Measurements from ENCODE around the gene PDK3.

PDK3 gene

GRCh38 chrX:24464836-24465531 is at the start of gene PDK3:
Gene PDK3 (plus strand): TSS chrX:24465286. CDS start chrX:24465456, 170 bp downstream.
- peak; percentile 57 for DNase-seq

- DNase-seq: no peak
Measured at GRCh38 chrX:24415921-24416320, 49.2 kb upstream of the PDK3 start.

- no peak for DNase-seq
Measured at GRCh38 chrX:24423960-24424359, 41.1 kb upstream of the PDK3 start.

DNA sequence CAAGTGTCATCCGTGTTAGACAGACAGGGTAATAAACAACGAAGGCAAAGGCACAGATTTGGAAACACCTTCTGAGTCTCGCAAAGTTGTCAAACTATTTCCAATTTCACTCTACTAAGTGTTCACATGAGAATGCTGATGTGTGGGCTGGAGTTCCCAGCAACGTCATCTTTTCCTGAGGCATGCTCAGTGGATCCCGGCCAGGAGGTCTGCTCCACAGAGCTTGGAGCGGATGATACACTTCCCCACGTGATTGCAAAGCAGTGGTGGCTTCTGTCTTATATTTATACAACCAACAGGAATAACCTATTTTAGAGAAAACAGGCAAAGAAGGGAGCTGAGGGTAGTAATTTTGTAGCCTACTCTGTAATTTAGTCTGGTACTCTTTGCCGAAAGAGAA is 40.1 kb upstream of the PDK3 start:
- DNase-seq: no peak

- no peak for DNase-seq
Measured at GRCh38 chrX:24425806-24426205, 39.3 kb upstream of the PDK3 start.

- no peak for DNase-seq
Measured at GRCh38 chrX:24426340-24426913, 38.7 kb upstream of the PDK3 start.

GRCh38 chrX:24426921-24427746 is 38.0 kb upstream of the PDK3 start:
- DNase-seq: no peak

GRCh38 chrX:24427747-24428019 is 37.4 kb upstream of the PDK3 start:
- DNase-seq: no peak

DNA sequence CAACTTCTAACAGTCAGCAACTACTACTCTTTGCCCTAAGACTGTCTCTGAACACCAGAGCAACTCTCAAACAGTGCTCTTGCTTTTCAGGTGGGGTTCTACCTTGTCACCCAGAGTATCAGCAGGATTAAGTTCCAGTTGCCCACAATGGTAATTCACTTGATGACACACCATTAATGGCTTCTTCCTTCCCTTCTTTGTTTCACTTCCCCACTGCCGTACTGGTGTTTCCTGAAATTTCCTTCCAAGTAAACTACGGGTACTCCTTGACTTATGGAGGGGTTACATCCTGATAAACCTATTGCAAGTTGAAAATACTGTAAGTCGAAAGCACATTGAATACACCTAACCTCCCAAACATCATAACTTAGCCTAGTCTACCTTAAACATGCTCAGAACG is 36.6 kb upstream of the PDK3 start:
- DNase-seq: no peak

DNA sequence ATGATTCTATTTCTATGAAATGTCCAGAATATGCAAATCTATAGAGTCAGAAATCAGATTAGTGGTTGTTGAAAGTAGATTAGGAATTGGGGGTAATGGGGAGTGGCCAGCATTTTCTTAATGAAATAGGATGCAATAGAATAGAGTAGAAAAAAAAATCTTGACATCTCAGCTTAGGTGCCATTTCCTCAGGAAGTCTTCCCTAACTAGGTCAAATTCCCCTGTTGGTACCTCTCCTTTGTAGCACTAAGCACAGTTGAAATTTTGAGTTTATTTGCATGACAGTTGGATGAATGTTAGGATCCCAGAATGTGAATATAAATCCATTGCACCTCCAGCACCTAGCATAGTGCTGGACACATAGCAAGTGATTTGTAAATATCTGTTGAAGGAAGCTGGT is 30.0 kb upstream of the PDK3 start:
- no peak for DNase-seq

DNA sequence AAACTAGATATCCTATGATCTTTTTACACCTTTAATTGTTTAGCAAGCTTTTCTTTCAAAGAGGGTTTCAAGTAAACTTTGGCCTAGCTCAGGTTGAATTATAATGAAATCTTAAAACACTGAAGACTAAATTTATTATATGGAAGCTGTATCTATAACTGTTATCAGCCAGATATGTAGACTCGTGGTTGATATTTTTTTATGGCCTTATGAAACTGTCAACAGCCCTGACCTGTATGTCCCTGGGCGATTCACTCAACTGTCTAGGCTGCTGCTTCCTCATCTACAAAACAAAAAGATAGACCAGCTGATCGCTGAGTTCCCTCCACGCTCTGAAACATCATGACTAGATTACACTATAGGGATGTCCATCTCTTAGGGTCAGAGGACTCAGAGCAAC is 21.2 kb upstream of the PDK3 start:
- DNase-seq: no peak

DNA sequence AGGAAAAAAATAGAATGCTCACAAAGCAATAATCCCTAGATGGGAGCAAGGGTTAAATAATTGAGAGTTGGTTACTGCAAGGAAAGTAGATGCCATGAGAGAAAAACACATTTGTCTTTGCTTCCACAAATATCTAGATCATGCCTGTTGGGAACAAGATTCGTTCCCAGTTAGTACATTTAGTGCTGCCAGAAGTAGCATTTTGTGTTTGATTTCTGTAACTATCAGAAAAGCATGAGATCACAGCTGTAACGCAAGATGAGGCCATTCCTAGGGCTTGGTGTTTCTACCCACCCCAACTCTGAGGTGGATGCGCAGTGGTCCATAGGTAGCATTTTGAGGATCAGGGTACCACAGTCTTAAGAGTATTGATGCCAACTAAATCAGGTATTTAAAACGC is 20.4 kb upstream of the PDK3 start:
- DNase-seq: no peak

DNA sequence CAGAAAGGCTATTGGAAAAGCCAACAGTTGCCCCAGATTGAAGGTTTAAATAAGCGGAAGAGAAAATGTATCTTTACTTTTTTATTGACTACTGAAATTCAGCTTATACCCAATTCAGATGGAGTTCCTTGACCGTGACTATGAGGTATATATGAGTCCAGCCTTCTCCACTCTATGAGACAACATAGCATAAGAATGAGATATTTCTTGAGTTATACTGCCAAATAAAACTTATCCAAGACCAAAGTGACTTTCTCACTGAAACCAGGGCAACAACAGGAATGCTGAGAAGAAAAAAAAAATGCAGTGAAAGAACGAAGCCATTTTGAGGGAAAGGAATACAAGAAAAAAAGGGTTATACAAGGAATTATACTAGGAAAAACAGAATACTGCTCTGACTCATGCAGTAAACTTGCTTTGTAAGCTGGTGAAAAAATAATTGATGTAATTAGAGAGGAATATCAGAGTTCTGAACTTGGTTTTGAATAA is 16.3 kb upstream of the PDK3 start:
- no peak for DNase-seq

GRCh38 chrX:24463077-24463476 is 2.0 kb upstream of the PDK3 start:
- no peak for DNase-seq

DNA sequence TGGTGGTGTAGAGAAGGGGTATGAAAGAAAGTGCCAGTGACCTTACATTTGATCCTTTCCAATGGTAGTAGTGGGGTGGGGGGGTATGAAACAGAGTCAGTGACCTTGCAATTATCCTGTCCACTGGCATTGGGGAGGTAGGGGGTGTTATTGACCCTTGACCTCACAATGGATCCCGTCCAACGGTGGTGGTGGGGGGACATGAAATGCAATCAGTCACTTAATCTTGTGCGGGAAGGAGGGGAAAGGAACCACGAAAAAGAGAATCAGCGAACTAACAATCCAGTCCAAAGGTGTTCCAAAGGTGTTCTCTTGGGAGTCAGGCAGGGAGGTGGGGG is 619 bp upstream of the PDK3 start:
- DNase-seq: no peak

DNA sequence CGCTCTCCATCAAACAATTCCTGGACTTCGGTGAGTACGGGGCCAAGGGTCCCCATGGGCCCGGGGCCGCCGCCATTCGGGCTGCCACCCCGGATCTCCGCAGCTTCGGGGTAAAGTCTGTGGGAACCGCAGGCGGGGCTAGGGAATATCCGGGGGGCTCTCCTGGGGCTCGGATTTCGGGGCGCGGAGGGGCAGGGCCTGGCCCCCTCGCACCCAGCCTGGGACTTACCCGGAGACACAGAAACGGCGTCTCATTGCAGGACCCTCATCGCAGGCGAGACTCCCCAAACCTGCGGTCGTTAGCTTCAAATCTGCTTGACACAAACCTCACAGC is 413 bp downstream of the PDK3 start:
- DNase-seq: no peak

DNA sequence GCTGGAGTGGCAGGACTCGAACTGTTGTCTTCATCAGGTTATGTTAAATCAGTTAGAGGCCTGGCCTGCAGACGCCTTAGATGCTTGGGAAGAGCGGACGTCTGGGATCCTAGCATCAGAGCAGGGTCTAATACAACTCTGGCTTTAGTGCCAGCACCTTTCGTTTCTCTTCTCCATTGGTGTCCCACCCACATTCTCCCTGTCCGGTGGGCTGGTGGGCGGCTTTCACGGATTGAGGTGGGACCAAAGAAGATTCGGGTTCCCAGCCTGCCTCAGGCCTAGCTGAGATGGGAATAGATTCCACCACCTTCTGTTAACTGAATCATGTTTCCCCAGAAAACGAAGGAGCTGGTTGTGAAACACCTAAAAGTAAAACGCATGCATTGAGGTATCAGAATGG is 939 bp downstream of the PDK3 start:
- DNase-seq: no peak

DNA sequence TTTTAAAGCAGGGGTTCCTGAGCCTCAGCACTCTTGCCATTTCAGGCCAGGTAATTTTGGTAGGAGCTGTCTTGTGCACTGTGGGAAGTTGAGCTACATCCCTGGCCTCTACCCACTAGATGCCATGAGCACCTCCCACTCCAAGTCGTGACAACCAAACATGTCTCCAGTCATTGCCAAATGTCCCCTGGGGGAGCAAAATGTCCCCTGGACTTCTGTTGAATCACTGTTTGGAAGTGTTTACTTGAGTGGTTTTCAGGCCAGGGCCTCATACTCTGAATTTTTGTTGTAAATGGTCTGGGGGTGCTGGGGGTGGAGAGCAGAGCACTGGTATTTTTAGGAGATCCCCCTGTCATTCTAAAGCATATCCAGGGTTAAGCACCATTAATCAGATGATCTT is 3.2 kb downstream of the PDK3 start:
- no peak for DNase-seq

DNA sequence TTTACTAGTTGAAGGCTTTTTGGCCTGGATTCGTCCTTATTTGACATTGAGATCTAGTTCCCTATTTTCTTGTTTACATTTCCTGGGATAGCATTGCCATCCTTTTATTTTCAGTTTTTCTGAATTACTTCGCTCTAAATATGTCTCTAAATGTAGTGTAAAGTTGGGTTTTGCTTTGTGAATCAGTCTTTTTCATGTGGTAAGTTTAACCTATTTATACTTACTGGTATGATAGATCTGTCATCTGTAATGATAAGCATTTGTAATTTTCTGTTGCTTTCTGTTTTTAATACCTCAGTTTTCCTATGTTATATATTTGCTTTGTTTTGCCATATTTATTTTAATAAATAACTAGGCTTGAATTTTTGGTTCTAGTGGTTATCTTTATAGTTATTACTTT is 6.7 kb downstream of the PDK3 start:
- no peak for DNase-seq

DNA sequence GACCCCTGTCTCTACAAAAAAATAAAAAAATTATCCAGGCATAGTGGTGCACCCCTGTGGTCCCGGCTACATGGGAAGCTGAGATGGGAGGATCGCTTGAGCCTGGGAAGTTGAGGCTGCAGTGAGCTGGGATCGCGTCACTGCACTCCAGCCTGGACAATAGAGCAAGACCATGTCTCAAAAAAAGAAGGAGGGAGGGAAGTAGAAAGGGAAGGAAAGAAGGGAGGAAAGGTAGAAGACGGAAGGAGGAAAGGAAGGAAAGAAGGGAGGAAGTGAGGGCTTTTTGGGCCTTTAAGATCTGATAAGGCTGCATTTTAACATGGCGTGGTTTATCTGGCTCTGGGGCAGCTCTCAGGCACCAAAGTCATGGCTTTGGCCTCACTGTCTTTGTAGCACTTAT is 10.4 kb downstream of the PDK3 start:
- DNase-seq: no peak

- no peak for DNase-seq
Measured at GRCh38 chrX:24478509-24478908, 13.4 kb downstream of the PDK3 start.

DNA sequence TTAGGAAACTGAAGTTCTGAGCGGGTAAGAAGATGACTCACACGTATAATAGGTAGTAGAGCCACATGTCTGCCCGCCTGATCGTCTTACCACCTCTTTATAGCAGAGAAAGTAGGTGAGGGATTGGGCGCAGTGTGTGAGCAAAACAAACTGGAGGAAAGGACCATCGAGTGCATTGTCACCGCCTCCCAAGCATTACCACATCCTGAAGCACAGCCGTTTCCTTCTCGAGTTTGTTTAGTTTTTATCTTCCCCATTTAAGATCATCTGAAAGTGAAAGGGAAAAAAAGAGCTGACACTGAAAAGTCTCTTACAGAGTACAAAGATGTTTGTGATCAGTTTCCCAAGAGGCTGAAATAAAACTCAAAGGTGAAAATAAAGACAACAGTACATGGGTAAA is 14.8 kb downstream of the PDK3 start:
- DNase-seq: peak; percentile 39

DNA sequence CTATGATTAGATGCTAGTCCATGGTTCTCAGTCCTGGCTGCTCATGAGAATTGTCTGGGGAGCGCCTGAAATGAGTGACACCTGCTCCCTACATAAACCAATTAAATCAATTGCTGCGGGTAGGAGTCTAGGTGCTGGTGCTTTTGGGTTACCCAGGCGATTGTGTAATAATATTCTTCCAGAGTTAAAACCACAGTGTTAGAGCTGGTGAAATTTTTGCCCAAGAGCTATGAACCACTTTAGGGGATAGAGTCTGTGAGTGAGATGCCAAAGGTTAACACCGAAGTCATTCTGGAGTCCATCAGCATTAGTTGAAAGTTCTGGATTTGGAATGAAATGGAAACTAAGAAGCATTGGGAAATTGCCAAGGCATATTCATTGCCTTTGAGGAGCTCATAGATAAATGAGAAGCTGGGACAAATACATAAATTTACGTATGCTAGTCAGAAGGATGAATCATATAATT is 15.3 kb downstream of the PDK3 start:
- DNase-seq: no peak

DNA sequence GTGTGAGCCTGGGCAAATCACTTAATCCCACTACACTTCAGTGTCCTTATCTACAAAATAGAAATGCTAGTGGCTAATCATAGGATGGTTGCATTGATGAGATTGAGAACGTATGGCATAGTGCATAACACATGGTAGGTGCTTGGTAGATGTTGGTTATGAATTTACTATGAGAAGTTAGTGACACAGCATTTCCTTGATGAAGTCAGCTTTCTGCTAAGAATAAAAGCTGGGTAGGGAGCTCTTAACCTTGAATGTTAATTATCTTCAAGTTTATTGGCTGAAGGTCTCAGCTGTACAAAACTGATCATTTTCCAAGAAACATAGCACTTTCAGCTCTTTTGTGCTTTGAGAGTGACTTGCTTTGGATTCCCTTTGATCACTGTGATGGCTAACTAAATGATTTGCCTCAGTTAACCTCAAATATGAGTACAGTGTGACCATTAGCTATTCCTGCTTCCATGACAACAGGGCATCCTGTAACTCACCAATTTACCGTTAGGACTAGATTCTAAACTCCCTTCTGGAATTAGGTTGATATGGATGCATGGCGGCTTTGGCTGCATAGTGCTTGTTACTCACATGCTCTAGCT is 17.8 kb downstream of the PDK3 start:
- DNase-seq: no peak

Measured in DMS79 (cell line).